ENCODE measurements around the gene POU2F1.

GRCh38 chr1:167345386-167345733 lies 124.7 kb downstream of the POU2F1 start:
- TF ChIP-seq CTCF (IDR thresholded peaks at IDR 0.05): no peak
- TF ChIP-seq POLR2A (IDR thresholded peaks at IDR 0.05): no peak

Data from lower leg skin (tissue), 3 donors.